Measurements from ENCODE around the gene CPA5. TPM values are rescaled to one million over a fixed set of nuclear protein-coding genes. Genes with fewer than 3 reads are reported as not detected.

The CPA5 gene
- total and polyA plus RNA-seq, 7 donors = 0.42 to 5.2 (median 1.0) TPM; not detected in 1

GRCh38 chr7:130418306-130418705, 73.7 kb downstream of the CPA5 start:
- TF ChIP-seq, protein P1, sequence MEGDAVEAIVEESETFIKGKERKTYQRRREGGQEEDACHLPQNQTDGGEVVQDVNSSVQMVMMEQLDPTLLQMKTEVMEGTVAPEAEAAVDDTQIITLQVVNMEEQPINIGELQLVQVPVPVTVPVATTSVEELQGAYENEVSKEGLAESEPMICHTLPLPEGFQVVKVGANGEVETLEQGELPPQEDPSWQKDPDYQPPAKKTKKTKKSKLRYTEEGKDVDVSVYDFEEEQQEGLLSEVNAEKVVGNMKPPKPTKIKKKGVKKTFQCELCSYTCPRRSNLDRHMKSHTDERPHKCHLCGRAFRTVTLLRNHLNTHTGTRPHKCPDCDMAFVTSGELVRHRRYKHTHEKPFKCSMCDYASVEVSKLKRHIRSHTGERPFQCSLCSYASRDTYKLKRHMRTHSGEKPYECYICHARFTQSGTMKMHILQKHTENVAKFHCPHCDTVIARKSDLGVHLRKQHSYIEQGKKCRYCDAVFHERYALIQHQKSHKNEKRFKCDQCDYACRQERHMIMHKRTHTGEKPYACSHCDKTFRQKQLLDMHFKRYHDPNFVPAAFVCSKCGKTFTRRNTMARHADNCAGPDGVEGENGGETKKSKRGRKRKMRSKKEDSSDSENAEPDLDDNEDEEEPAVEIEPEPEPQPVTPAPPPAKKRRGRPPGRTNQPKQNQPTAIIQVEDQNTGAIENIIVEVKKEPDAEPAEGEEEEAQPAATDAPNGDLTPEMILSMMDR (IDR thresholded peaks at IDR 0.05) = no peak
- H3K9me3 ChIP-seq = no peaks in the 10 kb centered on the region
- H3K4me1 ChIP-seq = no peaks in the 10 kb centered on the region
- no peak for ATAC-seq
- intact Hi-C loops (cut with DNase I) = no loop called here
- H3K27me3 ChIP-seq (ENCODE audit: insufficient read depth in 3 of 3, low read length in 2 of 3) = no peaks in the 10 kb centered on the region
- no peaks in the 10 kb centered on the region for H3K36me3 ChIP-seq (ENCODE audit: insufficient read depth in 1 of 2, low read depth in 1 of 2)
- no peak for DNase-seq
- H3K27ac ChIP-seq = no peak overlapping the region
- WGBS, 3 donors = 96 to 97% (median 97%) methylated on average over 7 of the region's 7 CpGs
- no peak overlapping the region for H3K4me3 ChIP-seq

Other genes starting within 250 kb of the CPA5 start
- gene TMEM209, start 139.4 kb upstream of the CPA5 start, total RNA-seq = 10 to 100 TPM in 1 of 4 donors, 1 to 10 TPM in 3; 7.0 to 11.3 (median 8.8) TPM
- gene TMEM209, start 139.4 kb upstream of the CPA5 start, polyA plus RNA-seq = 10 to 100 TPM in 1 of 3 donors, 1 to 10 TPM in 2; 5.2 to 10.2 (median 9.3) TPM
- gene SSMEM1, start 137.0 kb upstream of the CPA5 start, total RNA-seq = not detected
- not detected for gene SSMEM1, start 137.0 kb upstream of the CPA5 start, polyA plus RNA-seq
- gene CPA2, start 78.0 kb upstream of the CPA5 start, total RNA-seq = under 1 TPM in 1 of 4 donors, not detected in 3; 0.32 TPM
- under 1 TPM in 2 of 3 donors, not detected in 1; 0.23 to 0.30 TPM for gene CPA2, start 78.0 kb upstream of the CPA5 start, polyA plus RNA-seq
- gene CPA4, start 51.7 kb upstream of the CPA5 start, total RNA-seq = 1 to 10 TPM in 2 of 4 donors, under 1 TPM in 2; 0.11 to 2.5 (median 1.0) TPM
- under 1 TPM; 0.09 to 0.68 (median 0.20) TPM for gene CPA4, start 51.7 kb upstream of the CPA5 start, polyA plus RNA-seq
- gene CPA1, start 35.7 kb downstream of the CPA5 start, total RNA-seq = 1 to 10 TPM in 3 of 4 donors, under 1 TPM in 1; 0.52 to 4.6 (median 1.3) TPM
- gene CPA1, start 35.7 kb downstream of the CPA5 start, polyA plus RNA-seq = 1 to 10 TPM in 1 of 3 donors, under 1 TPM in 2; 0.18 to 1.0 (median 0.56) TPM
- gene CEP41, start 96.2 kb downstream of the CPA5 start, total RNA-seq = 1 to 10 TPM; 2.4 to 4.6 (median 3.2) TPM
- gene CEP41, start 96.2 kb downstream of the CPA5 start, polyA plus RNA-seq = 1 to 10 TPM; 3.0 to 4.6 (median 4.2) TPM
- 10 to 100 TPM in 2 of 4 donors, 1 to 10 TPM in 2; 3.0 to 12.6 (median 8.8) TPM for gene MEST, start 147.3 kb downstream of the CPA5 start, total RNA-seq
- 1 to 10 TPM; 2.8 to 5.3 (median 4.2) TPM for gene MEST, start 147.3 kb downstream of the CPA5 start, polyA plus RNA-seq